SK-N-SH treated with all-trans-retinoic acid at 6 μM for 48 hours (cell line): ENCODE data around the gene CDCA7L.

Experiments used
- ATAC-seq: fragments of 200-7000 bp; cut with Tn5 transposase; 3 replicates; pipeline ENCODE4 v1.9.1; 2020; ENCODE audit warnings: mild to moderate bottlenecking, moderate library complexity
- ARNTL ChIP-seq: fragments of 450-650 bp; formaldehyde crosslinking; IDR thresholded peaks from 2 replicates; pipeline ENCODE4 v1.5.0; 2020; ENCODE audit warnings: low read depth, mild to moderate bottlenecking, moderate library complexity, borderline replicate concordance
- BACH2 ChIP-seq: fragments of 250-450 bp; sonication (Bioruptor Pico); IDR thresholded peaks from 2 replicates; pipeline ENCODE4 v1.9.0; 2021; ENCODE audit warnings: mild to moderate bottlenecking, borderline replicate concordance
- CSDC2 ChIP-seq: fragments of 250-450 bp; sonication (Bioruptor Pico); IDR thresholded peaks from 2 replicates; pipeline ENCODE4 v1.5.0; 2020; ENCODE audit warnings: mild to moderate bottlenecking, moderate library complexity
- ESRRG ChIP-seq: fragments of 250-450 bp; sonication (Bioruptor Pico); IDR thresholded peaks from 2 replicates; pipeline ENCODE4 v1.6.1; 2021; ENCODE audit warnings: mild to moderate bottlenecking
- GLIS3 ChIP-seq: fragments of 250-450 bp; sonication (Bioruptor Pico); IDR thresholded peaks from 2 replicates; pipeline ENCODE4 v1.5.0; 2020; ENCODE audit warnings: mild to moderate bottlenecking, moderate library complexity
- ISL1 ChIP-seq: fragments of 250-450 bp; sonication (Bioruptor Pico); IDR thresholded peaks from 2 replicates; pipeline ENCODE4 v2.1.2; 2022; ENCODE audit warnings: mild to moderate bottlenecking, moderate library complexity
- OSR1 ChIP-seq: fragments of 250-450 bp; sonication (Bioruptor Pico); IDR thresholded peaks from 2 replicates; pipeline ENCODE4 v1.8.0; 2022; ENCODE audit warnings: moderate library complexity, mild to moderate bottlenecking, inconsistent platforms
- RARB ChIP-seq: fragments of 250-450 bp; sonication (Bioruptor Pico); IDR thresholded peaks from 2 replicates; pipeline ENCODE4 v1.8.0; 2021; ENCODE audit warnings: mild to moderate bottlenecking, moderate library complexity
- SNAI2 ChIP-seq: fragments of 250-450 bp; sonication (Bioruptor Pico); IDR thresholded peaks from 2 replicates; pipeline ENCODE4 v1.5.0; 2020; ENCODE audit warnings: mild to moderate bottlenecking, moderate library complexity
- TCF4 ChIP-seq: fragments of 250-450 bp; sonication (Bioruptor Pico); IDR thresholded peaks from 2 replicates; pipeline ENCODE4 v1.8.0; 2021; ENCODE audit warnings: mild to moderate bottlenecking, moderate library complexity, borderline replicate concordance
- TOX ChIP-seq: fragments of 250-450 bp; sonication (Bioruptor Pico); IDR thresholded peaks from 2 replicates; pipeline ENCODE4 v1.8.0; 2021; ENCODE audit warnings: mild to moderate bottlenecking, moderate library complexity, borderline replicate concordance
- ZFP3 ChIP-seq: fragments of 250-450 bp; sonication (Bioruptor Pico); IDR thresholded peaks from 2 replicates; pipeline ENCODE4 v1.5.0; 2020; ENCODE audit warnings: mild to moderate bottlenecking, moderate library complexity
- ZFP30 ChIP-seq: fragments of 450-650 bp; formaldehyde crosslinking; IDR thresholded peaks from 2 replicates; pipeline ENCODE4 v1.5.0; 2022; ENCODE audit warnings: mild to moderate bottlenecking, moderate library complexity
- ZNF565 ChIP-seq: fragments of 450-650 bp; formaldehyde crosslinking; conservative IDR thresholded peaks from 2 replicates; pipeline ENCODE4 v1.5.0; 2020; ENCODE audit warnings: low read depth, mild to moderate bottlenecking, moderate library complexity
- ZNF70 ChIP-seq: fragments of 450-650 bp; formaldehyde crosslinking; IDR thresholded peaks from 2 replicates; pipeline ENCODE4 v1.5.0; 2020; ENCODE audit warnings: mild to moderate bottlenecking, moderate library complexity
- ZNF8 ChIP-seq: fragments of 450-650 bp; formaldehyde crosslinking; IDR thresholded peaks from 2 replicates; pipeline ENCODE4 v1.5.0; 2020; ENCODE audit warnings: mild to moderate bottlenecking, moderate library complexity
- TF ChIP-seq, protein P1 (sequence below): fragments of 250-450 bp; sonication (Bioruptor Pico); IDR thresholded peaks from 2 replicates; pipeline ENCODE4 v1.5.1; 2020; ENCODE audit warnings: low read depth, mild to moderate bottlenecking, moderate library complexity
- TF ChIP-seq, protein P2 (sequence below): fragments of 250-450 bp; sonication (Bioruptor Pico); IDR thresholded peaks from 2 replicates; pipeline ENCODE4 v1.5.1; 2021; ENCODE audit warnings: mild to moderate bottlenecking, moderate library complexity
- TF ChIP-seq, protein P3 (sequence below): fragments of 250-450 bp; sonication (Bioruptor Pico); IDR thresholded peaks from 2 replicates; pipeline ENCODE4 v1.8.0; 2020; ENCODE audit warnings: mild to moderate bottlenecking, moderate library complexity, borderline replicate concordance

CDCA7L gene

DNA sequence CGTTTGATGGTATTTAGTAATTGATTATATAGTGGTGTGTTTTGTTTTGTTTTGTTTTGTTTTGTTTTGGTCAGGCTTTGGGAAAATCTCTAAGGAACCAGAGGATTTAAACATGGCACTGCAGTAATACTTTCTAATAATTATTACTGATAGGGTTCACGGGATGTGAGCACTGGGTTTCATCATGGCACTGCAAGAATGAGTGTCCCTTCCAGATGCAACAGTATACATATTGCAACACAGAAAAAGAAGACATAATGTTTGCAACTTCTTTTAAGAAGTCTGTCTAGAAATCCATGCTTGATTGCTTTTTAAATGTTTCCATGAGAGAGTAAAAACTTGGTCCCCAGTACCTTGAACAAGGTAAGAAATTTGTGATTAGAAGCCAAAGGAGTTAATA lies 2.2 kb upstream of the CDCA7L start:
- TF ChIP-seq GLIS3 = no peak
- TF ChIP-seq ZNF8 (CRISPR knock-in tag) = no peak
- ATAC-seq = no peak

- TF ChIP-seq ZNF565 (no peak), SNAI2 (CRISPR knock-in tag) (no peak), ZFP30 (CRISPR knock-in tag) (no peak), RARB (CRISPR knock-in tag) (no peak), TCF4 (CRISPR knock-in tag) (no peak), ZNF8 (CRISPR knock-in tag) (no peak), OSR1 (CRISPR knock-in tag) (no peak), ARNTL (CRISPR knock-in tag) (no peak), CSDC2 (CRISPR knock-in tag) (no peak), ESRRG (CRISPR knock-in tag) (no peak), ZFP3 (CRISPR knock-in tag) (no peak), ZNF70 (CRISPR knock-in tag) (no peak)
- TF ChIP-seq, protein P1, sequence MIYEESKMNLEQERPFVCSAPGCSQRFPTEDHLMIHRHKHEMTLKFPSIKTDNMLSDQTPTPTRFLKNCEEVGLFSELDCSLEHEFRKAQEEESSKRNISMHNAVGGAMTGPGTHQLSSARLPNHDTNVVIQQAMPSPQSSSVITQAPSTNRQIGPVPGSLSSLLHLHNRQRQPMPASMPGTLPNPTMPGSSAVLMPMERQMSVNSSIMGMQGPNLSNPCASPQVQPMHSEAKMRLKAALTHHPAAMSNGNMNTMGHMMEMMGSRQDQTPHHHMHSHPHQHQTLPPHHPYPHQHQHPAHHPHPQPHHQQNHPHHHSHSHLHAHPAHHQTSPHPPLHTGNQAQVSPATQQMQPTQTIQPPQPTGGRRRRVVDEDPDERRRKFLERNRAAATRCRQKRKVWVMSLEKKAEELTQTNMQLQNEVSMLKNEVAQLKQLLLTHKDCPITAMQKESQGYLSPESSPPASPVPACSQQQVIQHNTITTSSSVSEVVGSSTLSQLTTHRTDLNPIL (CRISPR knock-in tag) = no peak
- TF ChIP-seq, protein P2, sequence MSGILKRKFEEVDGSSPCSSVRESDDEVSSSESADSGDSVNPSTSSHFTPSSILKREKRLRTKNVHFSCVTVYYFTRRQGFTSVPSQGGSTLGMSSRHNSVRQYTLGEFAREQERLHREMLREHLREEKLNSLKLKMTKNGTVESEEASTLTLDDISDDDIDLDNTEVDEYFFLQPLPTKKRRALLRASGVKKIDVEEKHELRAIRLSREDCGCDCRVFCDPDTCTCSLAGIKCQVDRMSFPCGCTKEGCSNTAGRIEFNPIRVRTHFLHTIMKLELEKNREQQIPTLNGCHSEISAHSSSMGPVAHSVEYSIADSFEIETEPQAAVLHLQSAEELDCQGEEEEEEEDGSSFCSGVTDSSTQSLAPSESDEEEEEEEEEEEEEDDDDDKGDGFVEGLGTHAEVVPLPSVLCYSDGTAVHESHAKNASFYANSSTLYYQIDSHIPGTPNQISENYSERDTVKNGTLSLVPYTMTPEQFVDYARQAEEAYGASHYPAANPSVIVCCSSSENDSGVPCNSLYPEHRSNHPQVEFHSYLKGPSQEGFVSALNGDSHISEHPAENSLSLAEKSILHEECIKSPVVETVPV (CRISPR knock-in tag) = no peak
- TF ChIP-seq, protein P3, sequence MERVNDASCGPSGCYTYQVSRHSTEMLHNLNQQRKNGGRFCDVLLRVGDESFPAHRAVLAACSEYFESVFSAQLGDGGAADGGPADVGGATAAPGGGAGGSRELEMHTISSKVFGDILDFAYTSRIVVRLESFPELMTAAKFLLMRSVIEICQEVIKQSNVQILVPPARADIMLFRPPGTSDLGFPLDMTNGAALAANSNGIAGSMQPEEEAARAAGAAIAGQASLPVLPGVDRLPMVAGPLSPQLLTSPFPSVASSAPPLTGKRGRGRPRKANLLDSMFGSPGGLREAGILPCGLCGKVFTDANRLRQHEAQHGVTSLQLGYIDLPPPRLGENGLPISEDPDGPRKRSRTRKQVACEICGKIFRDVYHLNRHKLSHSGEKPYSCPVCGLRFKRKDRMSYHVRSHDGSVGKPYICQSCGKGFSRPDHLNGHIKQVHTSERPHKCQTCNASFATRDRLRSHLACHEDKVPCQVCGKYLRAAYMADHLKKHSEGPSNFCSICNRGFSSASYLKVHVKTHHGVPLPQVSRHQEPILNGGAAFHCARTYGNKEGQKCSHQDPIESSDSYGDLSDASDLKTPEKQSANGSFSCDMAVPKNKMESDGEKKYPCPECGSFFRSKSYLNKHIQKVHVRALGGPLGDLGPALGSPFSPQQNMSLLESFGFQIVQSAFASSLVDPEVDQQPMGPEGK = no peak
- TF ChIP-seq, all 23 proteins: peak for 0
- no peak for ATAC-seq
These were observed 1.4 kb upstream of the CDCA7L start for GRCh38 chr7:21947056-21947455.

DNA sequence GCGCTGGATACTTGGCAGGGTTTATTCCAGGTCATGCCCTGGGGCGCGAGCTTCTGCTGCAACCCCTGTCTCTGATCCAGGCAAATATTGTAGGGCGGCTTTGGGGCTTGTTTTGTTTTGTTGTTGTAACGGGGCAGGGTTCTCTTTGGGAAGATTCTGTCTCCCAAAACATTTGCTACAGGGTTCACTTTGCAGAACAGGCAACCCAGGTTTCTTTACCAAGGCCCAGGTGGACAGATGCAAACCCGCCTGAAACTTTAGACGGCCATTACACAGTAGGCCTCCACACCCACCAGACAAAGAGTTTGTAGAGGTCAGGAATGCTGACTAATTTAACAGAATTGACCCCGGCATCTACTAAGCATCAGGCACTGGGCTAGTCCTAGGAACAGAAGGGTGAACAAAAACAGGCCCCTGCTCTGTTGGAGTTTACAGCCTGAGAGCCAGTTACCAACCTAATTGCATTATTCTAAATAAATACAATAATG lies 567 bp upstream of the CDCA7L start:
- ATAC-seq = no peak

More for the DNA sequence above, 567 bp upstream of the CDCA7L start:
- TF ChIP-seq GLIS3 (no peak), RARB (CRISPR knock-in tag) (no peak), CSDC2 (CRISPR knock-in tag) (no peak), ZFP3 (CRISPR knock-in tag) (no peak), BACH2 (CRISPR knock-in tag) (no peak), ZNF8 (CRISPR knock-in tag) (no peak), OSR1 (CRISPR knock-in tag) (no peak), TCF4 (CRISPR knock-in tag) (no peak), SNAI2 (CRISPR knock-in tag) (no peak), TOX (CRISPR knock-in tag) (no peak), ISL1 (CRISPR knock-in tag) (no peak), ZFP30 (CRISPR knock-in tag) (no peak), ZNF70 (CRISPR knock-in tag) (no peak)
- TF ChIP-seq, protein P2 (CRISPR knock-in tag) = no peak
- TF ChIP-seq, protein P3 = no peak
